Neural crest cell (in vitro differentiated cells): ENCODE measurements around the gene FXYD1. TPM values are rescaled to one million over a fixed set of nuclear protein-coding genes. Genes with fewer than 3 reads are reported as not detected.

Experiments
- DNase-seq: peaks from one replicate; pipeline ENCODE4 v3.0.0; 2021; ENCODE audit warnings: low read depth, mixed read lengths, low spot score
- H3K27ac Mint-ChIP-seq: one replicate; pipeline ENCODE4 v1.8.0; 2021; ENCODE audit warnings: mild to moderate bottlenecking, mixed read lengths; ENCODE audit not compliant: unreplicated experiment
- H3K27me3 Mint-ChIP-seq: 2 replicates; pipeline ENCODE4 v1.8.0; 2021; ENCODE audit warnings: low read depth, mild to moderate bottlenecking, mixed read lengths
- H3K36me3 Mint-ChIP-seq: 2 replicates; pipeline ENCODE4 v1.8.0; 2021; ENCODE audit warnings: low read depth, mild to moderate bottlenecking, mixed read lengths
- H3K4me1 Mint-ChIP-seq: 2 replicates; pipeline ENCODE4 v1.8.0; 2021; ENCODE audit warnings: mixed read lengths
- H3K4me3 Mint-ChIP-seq: one replicate; pipeline ENCODE4 v1.8.0; 2021; ENCODE audit warnings: mild to moderate bottlenecking, mixed read lengths
- H3K9me3 Mint-ChIP-seq: 2 replicates; pipeline ENCODE4 v1.8.0; 2021; ENCODE audit warnings: mixed read lengths
- CTCF ChIP-seq: fragments of 200-600 bp; sonication (generic); conservative IDR thresholded peaks from 2 replicates; pipeline ENCODE4 v1.5.0; 2021; ENCODE audit warnings: antibody characterized with exemption, mild to moderate bottlenecking
- total RNA-seq: library from RNA; stranded (reverse); gene quantifications from 2 replicates; pipeline ENCODE4 v1.2.1, GENCODE V29; 2021

FXYD1 gene
- total RNA-seq, 1 donor from 2014 or later: 4.2 TPM

- no peak for DNase-seq
- Mint-ChIP-seq H3K27me3 (peaks cover 3% of the 10 kb centered on the region), H3K9me3 (no peaks in the 10 kb centered on the region), H3K27ac (peak overlapping the region; percentile 90), H3K4me1 (peaks cover 50% of the 10 kb centered on the region), H3K36me3 (no peaks in the 10 kb centered on the region), H3K4me3 (peak overlapping the region; percentile 78)
- no peak for TF ChIP-seq CTCF
These were observed 22.4 kb upstream of the FXYD1 start for GRCh38 chr19:35116072-35116801.

- DNase-seq: no peak
- no peaks in the 10 kb centered on the region for H3K9me3 Mint-ChIP-seq
- TF ChIP-seq CTCF: no peak
- no peak overlapping the region for H3K27ac Mint-ChIP-seq
- H3K4me1 Mint-ChIP-seq: peaks cover 46% of the 10 kb centered on the region
- peak overlapping the region; percentile 20 for H3K4me3 Mint-ChIP-seq
- H3K27me3 Mint-ChIP-seq: peaks cover 3% of the 10 kb centered on the region
- no peaks in the 10 kb centered on the region for H3K36me3 Mint-ChIP-seq
These were observed 21.5 kb upstream of the FXYD1 start for GRCh38 chr19:35117116-35117515.

GRCh38 chr19:35117799-35118198 lies 20.8 kb upstream of the FXYD1 start:
- Mint-ChIP-seq H3K4me1 (peaks cover 44% of the 10 kb centered on the region), H3K4me3 (no peak overlapping the region), H3K36me3 (no peaks in the 10 kb centered on the region), H3K27ac (no peak overlapping the region), H3K9me3 (no peaks in the 10 kb centered on the region), H3K27me3 (peaks cover 3% of the 10 kb centered on the region)
- TF ChIP-seq CTCF: no peak
- DNase-seq: no peak

- no peak for TF ChIP-seq CTCF
- H3K4me1 Mint-ChIP-seq: peaks cover 51% of the 10 kb centered on the region
- H3K4me3 Mint-ChIP-seq: no peak overlapping the region
- no peaks in the 10 kb centered on the region for H3K36me3 Mint-ChIP-seq
- DNase-seq: no peak
- peak overlapping the region; percentile 71 for H3K27ac Mint-ChIP-seq
- peaks cover 3% of the 10 kb centered on the region for H3K27me3 Mint-ChIP-seq
- no peaks in the 10 kb centered on the region for H3K9me3 Mint-ChIP-seq
These were observed 20.2 kb upstream of the FXYD1 start for GRCh38 chr19:35118268-35119020.

GRCh38 chr19:35119091-35119490 lies 19.5 kb upstream of the FXYD1 start:
- Mint-ChIP-seq H3K27me3 (peaks cover 3% of the 10 kb centered on the region), H3K36me3 (no peaks in the 10 kb centered on the region), H3K9me3 (no peaks in the 10 kb centered on the region), H3K27ac (no peak overlapping the region), H3K4me1 (peaks cover 53% of the 10 kb centered on the region), H3K4me3 (no peak overlapping the region)
- no peak for DNase-seq
- no peak for TF ChIP-seq CTCF
